ENCODE measurements around the gene TRMO. TPM values are rescaled to one million over a fixed set of nuclear protein-coding genes. Genes with fewer than 3 reads are reported as not detected.

Gene TRMO
- total RNA-seq, 3 donors from 2014 or later = 14.9 to 15.3 (median 14.9) TPM

DNA sequence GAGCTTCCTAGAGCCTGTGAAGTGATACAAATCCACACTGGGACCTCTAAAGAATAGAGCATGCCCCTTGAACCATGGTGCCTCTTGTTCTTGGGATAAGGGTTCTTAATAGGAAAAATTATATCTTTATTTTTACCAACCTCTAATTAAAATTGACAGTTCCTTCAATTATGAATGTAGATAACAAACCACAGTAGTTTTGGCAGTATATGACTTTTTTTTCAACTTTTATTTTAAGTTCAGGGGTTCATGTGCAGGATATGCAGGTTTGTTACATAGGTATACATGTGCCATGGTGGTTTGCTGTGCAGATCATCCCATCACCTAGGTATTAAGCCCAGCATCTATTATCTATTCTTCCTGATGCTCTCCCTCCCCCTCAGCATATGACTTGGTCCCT, 14.7 kb upstream of the TRMO start:
- no peak for ATAC-seq

DNA sequence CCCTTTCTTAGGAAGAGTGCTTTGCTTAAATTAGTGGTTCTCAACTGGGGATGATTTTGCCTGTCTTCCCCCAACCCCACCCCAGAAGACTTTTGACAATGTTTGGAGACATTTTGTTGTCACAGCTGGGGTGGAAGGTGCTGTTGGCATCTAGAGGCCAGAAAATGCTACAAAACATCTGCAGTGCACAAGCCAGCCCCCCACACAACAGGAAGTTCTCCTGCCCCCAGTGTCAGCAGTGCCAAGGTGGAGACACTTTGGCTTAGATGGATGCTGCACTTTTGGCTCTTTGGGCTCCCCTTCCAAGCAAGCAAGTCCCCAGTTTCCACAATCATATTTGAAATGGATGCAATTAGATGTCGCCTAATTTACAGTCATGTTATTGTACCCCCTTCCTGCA, 13.0 kb upstream of the TRMO start:
- TF ChIP-seq, protein P1, sequence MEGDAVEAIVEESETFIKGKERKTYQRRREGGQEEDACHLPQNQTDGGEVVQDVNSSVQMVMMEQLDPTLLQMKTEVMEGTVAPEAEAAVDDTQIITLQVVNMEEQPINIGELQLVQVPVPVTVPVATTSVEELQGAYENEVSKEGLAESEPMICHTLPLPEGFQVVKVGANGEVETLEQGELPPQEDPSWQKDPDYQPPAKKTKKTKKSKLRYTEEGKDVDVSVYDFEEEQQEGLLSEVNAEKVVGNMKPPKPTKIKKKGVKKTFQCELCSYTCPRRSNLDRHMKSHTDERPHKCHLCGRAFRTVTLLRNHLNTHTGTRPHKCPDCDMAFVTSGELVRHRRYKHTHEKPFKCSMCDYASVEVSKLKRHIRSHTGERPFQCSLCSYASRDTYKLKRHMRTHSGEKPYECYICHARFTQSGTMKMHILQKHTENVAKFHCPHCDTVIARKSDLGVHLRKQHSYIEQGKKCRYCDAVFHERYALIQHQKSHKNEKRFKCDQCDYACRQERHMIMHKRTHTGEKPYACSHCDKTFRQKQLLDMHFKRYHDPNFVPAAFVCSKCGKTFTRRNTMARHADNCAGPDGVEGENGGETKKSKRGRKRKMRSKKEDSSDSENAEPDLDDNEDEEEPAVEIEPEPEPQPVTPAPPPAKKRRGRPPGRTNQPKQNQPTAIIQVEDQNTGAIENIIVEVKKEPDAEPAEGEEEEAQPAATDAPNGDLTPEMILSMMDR (IDR thresholded peaks at IDR 0.05) = no peak
- DNase-seq (no peak), ATAC-seq (no peak)

More for the DNA sequence above, 14.7 kb upstream of the TRMO start:
- Histone ChIP-seq H3K9me3 (no peaks in the 10 kb centered on the region), H3K4me1 (ENCODE audit: low read depth) (no peaks in the 10 kb centered on the region), H3K4me3 (no peak overlapping the region), H3K36me3 (ENCODE audit: low read depth) (no peaks in the 10 kb centered on the region)
- TF ChIP-seq, protein P1 (IDR thresholded peaks at IDR 0.05) = no peak
- intact Hi-C loops (cut with DNase I, micrococcal nuclease) = no loop called here
- DNase-seq = no peak

DNA sequence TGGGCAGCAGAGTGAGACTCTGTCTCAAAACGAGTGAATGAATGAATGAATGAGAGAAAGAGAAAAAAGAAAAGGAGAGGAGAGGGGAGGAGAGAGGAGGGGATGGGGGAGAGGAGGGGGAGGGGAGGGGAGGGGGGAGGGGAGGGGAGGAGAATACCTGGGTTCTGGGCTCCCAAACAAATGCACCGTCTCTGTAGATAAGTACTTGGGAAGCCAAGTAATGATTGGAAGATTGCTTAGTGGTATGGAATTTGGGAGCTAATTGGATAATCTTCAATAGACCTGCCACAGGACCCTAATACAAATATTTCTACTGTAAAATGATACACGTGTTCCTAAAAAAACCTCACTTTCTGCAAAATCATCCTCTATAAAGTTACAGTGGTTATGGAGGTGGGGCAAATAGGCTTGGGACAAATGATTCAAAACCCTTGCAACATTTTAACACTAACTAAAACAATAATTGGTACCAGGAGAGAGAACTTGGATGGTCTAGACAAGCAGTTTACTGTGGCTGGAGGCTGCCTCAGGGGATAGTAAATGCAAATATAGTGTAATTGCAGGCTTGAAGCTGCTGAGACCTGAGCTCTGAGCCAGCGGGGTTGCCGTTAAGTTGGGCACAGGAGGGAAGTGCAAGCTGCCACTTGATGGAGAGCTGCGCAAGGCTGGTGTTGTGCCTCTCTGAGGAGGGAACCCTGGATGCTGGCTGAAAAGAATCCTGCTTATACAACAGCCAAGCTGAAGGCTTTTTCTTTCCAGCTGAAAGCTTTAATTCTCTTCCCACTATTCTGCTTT, 12.2 kb upstream of the TRMO start:
- DNase-seq (no peak), ATAC-seq (no peak)
- Histone ChIP-seq H3K4me3 (no peak overlapping the region), H3K36me3 (ENCODE audit: low read depth) (no peaks in the 10 kb centered on the region), H3K9me3 (no peaks in the 10 kb centered on the region), H3K4me1 (ENCODE audit: low read depth) (no peaks in the 10 kb centered on the region)
- TF ChIP-seq, protein P1 (IDR thresholded peaks at IDR 0.05) = no peak
- intact Hi-C loops (cut with DNase I, micrococcal nuclease) = no loop called here

More for the DNA sequence above, 13.0 kb upstream of the TRMO start:
- no peaks in the 10 kb centered on the region for H3K9me3 ChIP-seq
- H3K4me3 ChIP-seq = no peak overlapping the region
- no peaks in the 10 kb centered on the region for H3K36me3 ChIP-seq (ENCODE audit: low read depth)
- intact Hi-C loops (cut with DNase I, micrococcal nuclease) = no loop called here
- no peaks in the 10 kb centered on the region for H3K4me1 ChIP-seq (ENCODE audit: low read depth)

DNA sequence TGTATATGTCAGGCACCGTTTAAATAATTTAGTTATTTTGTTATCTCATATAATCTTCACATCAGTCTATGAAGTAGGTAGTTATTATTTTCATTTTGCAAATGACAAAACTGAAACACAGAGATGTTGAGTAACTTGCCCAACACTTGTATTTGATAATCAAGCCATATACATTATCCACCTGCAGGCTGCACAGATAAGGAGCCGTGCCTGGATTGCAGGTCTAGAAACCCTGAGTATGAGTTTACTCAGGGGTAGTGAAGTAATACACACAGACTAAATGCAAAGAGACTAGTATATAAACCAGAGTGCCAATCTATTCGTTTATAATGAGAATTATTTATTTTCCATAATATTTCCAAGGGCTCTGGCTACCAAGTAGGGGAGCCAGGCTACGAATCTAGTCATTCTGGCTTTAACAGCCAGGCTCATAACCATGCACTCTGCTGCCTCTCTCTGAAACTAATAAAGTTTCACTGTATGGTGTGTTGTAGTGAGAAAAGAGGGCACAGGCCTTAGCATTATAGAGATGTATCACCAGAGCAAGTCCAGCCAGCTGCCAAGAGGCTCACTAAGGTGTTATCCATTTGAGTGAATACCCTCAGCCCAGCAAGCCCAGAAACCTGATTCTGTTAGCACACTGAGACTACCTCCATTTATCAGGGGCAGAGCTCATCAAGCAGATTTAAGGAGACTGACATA, 11.1 kb upstream of the TRMO start:
- Histone ChIP-seq H3K4me3 (no peak overlapping the region), H3K9me3 (no peaks in the 10 kb centered on the region), H3K4me1 (ENCODE audit: low read depth) (no peaks in the 10 kb centered on the region), H3K36me3 (ENCODE audit: low read depth) (no peaks in the 10 kb centered on the region)
- ATAC-seq (no peak), DNase-seq (no peak)
- TF ChIP-seq, protein P1 (IDR thresholded peaks at IDR 0.05) = no peak
- intact Hi-C loops (cut with DNase I, micrococcal nuclease) = no loop called here

DNA sequence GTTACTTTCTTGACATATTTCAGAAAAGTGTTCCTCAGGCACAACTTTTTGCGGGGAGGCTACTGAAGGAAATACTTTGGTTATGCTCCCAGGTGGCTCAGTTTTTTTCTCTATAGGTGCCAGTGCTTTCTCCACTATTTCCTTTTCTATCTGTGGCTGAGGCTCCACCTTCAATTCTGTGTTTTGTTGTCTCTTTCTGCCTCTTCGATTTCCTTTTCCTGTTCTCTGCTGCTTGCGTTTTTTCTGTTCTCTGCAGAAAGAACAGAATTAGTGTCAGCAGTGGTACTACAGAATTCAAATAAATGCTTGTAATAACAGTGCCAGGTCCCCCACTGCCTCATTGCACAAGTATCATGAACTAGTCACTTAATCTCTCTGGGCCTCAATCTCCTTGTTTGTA, 8.7 kb upstream of the TRMO start:
- intact Hi-C loops (cut with DNase I, micrococcal nuclease) = no loop called here
- TF ChIP-seq, protein P1 (IDR thresholded peaks at IDR 0.05) = no peak
- H3K9me3 ChIP-seq = no peaks in the 10 kb centered on the region
- no peaks in the 10 kb centered on the region for H3K36me3 ChIP-seq (ENCODE audit: low read depth)
- ATAC-seq = peak; percentile 19
- DNase-seq = no peak
- no peaks in the 10 kb centered on the region for H3K4me1 ChIP-seq (ENCODE audit: low read depth)
- no peak overlapping the region for H3K4me3 ChIP-seq

Data from mucosa of descending colon (tissue), 3 donors.